ENCODE results near the gene SLC25A51. TPM values are rescaled to one million over a fixed set of nuclear protein-coding genes. Genes with fewer than 3 reads are reported as not detected.

The SLC25A51 gene, protein sequence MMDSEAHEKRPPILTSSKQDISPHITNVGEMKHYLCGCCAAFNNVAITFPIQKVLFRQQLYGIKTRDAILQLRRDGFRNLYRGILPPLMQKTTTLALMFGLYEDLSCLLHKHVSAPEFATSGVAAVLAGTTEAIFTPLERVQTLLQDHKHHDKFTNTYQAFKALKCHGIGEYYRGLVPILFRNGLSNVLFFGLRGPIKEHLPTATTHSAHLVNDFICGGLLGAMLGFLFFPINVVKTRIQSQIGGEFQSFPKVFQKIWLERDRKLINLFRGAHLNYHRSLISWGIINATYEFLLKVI
- total RNA-seq = 63.7 and 99.2 TPM in 2 replicates

DNA sequence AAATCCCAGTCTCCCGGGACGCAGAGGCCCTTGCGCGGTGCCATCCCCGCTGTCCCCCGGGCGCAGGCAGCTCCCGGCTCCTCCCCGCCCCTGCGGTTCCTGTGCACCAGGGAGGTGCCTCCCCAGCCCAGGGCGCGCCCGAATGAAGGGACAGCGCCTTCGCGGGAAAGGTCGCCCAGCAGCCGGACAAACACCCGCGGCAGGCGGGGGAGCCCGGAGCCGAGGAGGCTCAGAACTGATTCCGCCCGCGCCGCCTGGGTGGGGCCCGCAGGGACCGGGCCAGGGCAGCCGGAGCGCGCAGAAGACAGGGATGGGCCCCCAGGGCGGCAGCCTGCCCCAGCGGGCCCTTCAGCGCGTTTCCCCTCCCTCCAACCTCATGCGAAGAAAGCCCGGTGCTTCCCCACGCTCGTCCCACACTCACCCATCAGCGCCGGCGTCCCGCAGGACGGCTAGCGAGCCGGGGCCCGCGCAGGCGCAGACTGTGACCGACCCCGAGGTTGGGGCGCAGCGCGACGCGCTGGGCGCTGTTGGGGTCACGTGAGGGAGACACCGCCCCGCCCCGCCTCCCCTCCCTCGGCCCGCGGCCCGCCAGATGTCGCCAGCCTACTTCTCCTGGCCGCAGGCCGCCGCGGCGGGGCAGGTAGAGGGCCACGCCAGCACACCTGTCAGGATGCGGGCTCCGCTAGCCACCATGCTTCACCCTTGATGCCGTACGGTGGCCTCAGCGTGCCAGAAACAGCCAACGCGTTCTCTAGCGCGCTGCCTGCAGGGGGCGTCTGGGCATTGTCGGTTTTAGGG, at the start of gene SLC25A51:
TSS of gene SLC25A51 (minus strand) at position 481 of the 798 bp plus-strand sequence. CDS start 15,577 bp downstream, outside the sequence.
- peaks cover 4% of the 10 kb centered on the region for H3K36me3 ChIP-seq (ENCODE audit: control insufficient read depth, insufficient read depth, low read length)
- FAIRE-seq (no peak), DNase-seq (ENCODE audit: low read depth) (peak; percentile 79)
- no peaks in the 10 kb centered on the region for H3K27me3 ChIP-seq (ENCODE audit: control insufficient read depth, insufficient read depth, low read length)
- peak within 1 kb of the TSS; percentile 82 for H3K4me3 ChIP-seq (ENCODE audit: low read depth, low read length)
- TF ChIP-seq, protein P1, sequence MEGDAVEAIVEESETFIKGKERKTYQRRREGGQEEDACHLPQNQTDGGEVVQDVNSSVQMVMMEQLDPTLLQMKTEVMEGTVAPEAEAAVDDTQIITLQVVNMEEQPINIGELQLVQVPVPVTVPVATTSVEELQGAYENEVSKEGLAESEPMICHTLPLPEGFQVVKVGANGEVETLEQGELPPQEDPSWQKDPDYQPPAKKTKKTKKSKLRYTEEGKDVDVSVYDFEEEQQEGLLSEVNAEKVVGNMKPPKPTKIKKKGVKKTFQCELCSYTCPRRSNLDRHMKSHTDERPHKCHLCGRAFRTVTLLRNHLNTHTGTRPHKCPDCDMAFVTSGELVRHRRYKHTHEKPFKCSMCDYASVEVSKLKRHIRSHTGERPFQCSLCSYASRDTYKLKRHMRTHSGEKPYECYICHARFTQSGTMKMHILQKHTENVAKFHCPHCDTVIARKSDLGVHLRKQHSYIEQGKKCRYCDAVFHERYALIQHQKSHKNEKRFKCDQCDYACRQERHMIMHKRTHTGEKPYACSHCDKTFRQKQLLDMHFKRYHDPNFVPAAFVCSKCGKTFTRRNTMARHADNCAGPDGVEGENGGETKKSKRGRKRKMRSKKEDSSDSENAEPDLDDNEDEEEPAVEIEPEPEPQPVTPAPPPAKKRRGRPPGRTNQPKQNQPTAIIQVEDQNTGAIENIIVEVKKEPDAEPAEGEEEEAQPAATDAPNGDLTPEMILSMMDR (IDR thresholded peaks at IDR 0.05; ENCODE audit: insufficient read depth, low read length, severe bottlenecking) = peak; percentile 99

DNA sequence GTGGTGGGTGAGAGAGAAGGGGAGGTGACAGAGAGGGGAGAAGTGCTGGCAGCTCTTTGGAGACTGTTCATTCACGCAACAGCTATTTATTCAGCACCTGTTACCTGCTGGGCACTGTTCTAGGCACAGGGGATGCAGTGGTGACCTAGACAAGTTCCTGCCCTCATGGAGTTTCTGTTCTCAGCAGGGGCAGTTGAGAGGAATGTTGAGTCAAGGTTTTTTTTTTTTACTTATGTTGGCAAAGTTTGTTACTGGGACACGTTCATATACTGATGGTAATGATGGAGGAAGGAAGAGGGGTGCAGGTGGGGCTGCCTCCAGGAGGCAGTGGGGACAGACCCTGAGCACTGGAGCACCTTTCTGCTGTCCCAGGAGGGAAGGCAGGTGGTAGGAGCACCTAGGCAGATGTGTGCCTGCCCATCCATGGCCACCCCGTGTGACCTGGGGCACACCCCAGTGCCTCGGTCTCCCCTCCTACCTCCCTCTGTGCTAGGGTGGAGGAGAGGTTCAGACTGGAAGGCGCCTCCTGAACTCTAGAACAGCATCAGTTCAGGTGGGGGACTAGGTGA, 49.4 kb upstream of the SLC25A51 start:
- TF ChIP-seq, protein P1 (IDR thresholded peaks at IDR 0.05; ENCODE audit: insufficient read depth, low read length, severe bottlenecking) = no peak

DNA sequence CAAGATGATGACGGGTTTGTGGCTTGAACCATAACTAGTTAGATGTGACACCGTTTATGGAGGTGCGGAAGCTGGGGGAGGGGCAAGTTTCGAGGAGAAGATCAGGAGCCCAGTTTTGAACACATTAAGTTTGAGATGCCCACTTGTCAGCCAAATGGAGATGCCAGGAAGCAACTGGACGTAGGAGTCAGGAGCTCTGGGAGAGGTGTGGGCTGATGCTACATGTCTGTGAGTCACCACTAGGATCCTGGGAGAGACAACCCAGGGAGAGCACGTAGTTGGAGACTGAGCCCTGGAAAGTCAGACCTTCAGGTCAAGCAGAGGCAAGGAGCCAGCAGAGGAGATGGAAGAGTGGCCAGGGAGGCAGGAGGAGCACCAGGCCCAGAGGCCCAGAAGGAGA, 48.8 kb upstream of the SLC25A51 start:
- FAIRE-seq (no peak), DNase-seq (ENCODE audit: low read depth) (peak; percentile 90)
- H3K36me3 ChIP-seq (ENCODE audit: control insufficient read depth, insufficient read depth, low read length) = no peaks in the 10 kb centered on the region
- no peaks in the 10 kb centered on the region for H3K27me3 ChIP-seq (ENCODE audit: control insufficient read depth, insufficient read depth, low read length)
- H3K4me3 ChIP-seq (ENCODE audit: low read depth, low read length) = no peak overlapping the region
- TF ChIP-seq, protein P1 (IDR thresholded peaks at IDR 0.05; ENCODE audit: insufficient read depth, low read length, severe bottlenecking) = no peak

More for the DNA sequence above, 49.4 kb upstream of the SLC25A51 start:
- H3K4me3 ChIP-seq (ENCODE audit: low read depth, low read length) = no peak overlapping the region
- no peak for FAIRE-seq
- H3K27me3 ChIP-seq (ENCODE audit: control insufficient read depth, insufficient read depth, low read length) = no peaks in the 10 kb centered on the region
- H3K36me3 ChIP-seq (ENCODE audit: control insufficient read depth, insufficient read depth, low read length) = no peaks in the 10 kb centered on the region
- no peak for DNase-seq (ENCODE audit: low read depth)

DNA sequence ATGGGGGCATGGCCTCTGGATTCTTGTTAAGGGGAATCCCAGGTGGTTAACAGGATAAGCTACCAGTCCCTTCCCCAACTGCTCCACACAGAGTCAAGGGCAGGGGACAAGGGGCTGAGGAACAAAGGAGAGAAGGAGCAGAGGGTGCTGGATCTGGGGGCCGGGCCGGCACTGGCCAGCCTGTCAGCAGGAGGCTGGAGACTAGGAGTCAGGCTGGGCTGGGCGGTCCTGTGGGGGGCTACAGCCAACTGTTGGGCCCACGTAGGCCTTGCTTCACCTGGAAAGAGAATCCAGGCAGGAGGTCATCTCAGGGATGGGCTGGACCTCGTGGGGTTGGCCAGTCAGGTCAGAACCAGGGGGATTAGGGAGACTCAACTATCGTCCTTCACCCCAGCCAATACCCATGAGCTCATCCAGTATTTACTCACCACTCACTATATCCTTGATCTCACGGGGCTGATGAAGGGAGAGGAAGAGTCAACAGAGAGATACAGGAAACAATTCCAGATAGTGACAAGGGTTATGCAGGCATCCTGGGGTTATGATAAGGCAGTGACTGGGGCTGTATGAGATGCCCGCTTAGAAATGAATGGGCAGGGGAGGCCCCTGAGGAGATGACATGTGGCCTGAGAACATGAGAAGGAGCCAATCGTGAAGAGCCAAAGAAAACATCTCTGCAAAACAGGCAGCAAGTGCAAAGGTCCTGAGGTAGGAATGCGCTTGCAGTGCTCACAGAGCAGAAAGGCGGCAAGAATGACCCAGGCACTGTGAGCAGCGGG, 47.9 kb upstream of the SLC25A51 start:
- Histone ChIP-seq H3K36me3 (ENCODE audit: control insufficient read depth, insufficient read depth, low read length) (peaks cover 5% of the 10 kb centered on the region), H3K4me3 (ENCODE audit: low read depth, low read length) (no peak overlapping the region), H3K27me3 (ENCODE audit: control insufficient read depth, insufficient read depth, low read length) (no peaks in the 10 kb centered on the region)
- TF ChIP-seq, protein P1 (IDR thresholded peaks at IDR 0.05; ENCODE audit: insufficient read depth, low read length, severe bottlenecking) = no peak
- FAIRE-seq (no peak), DNase-seq (ENCODE audit: low read depth) (no peak)

DNA sequence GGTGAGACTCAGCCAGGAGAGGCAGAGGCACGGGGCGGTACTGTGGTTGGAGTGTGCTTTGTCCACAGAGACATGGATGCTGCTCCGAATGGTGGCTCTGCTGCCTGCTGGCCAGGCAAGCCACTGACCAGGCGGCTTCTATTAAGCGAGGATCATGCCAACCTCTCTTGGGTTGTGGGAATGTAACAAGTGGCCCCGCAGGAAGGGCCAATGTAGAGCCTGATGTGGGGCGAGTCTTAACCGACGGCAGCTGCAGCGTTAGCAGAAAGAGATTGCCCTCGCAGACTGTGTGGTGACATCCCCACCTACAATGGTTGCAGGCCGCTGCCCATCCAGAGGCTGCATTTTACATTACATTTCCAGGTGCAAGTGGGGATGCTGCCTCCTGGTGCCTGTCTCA, 46.6 kb upstream of the SLC25A51 start:
- peaks cover 17% of the 10 kb centered on the region for H3K36me3 ChIP-seq (ENCODE audit: control insufficient read depth, insufficient read depth, low read length)
- no peak for DNase-seq (ENCODE audit: low read depth)
- FAIRE-seq = no peak
- no peaks in the 10 kb centered on the region for H3K27me3 ChIP-seq (ENCODE audit: control insufficient read depth, insufficient read depth, low read length)
- TF ChIP-seq, protein P1 (IDR thresholded peaks at IDR 0.05; ENCODE audit: insufficient read depth, low read length, severe bottlenecking) = no peak
- H3K4me3 ChIP-seq (ENCODE audit: low read depth, low read length) = no peak overlapping the region

All from bronchial epithelial cell (primary cell).